CD14-positive monocyte (primary cell): Measurements from ENCODE around the gene PSMB2. TPM values are rescaled to one million over a fixed set of nuclear protein-coding genes. Genes with fewer than 3 reads are reported as not detected.

Source experiments
- DNase-seq, 3 donors: peaks; one replicate each; pipeline ENCODE4 v3.0.0-alpha.2; 2011 to 2022
- H2AFZ ChIP-seq: 2 replicates; pipeline ENCODE4 v1.6.0; 2012; ENCODE audit warnings: mild to moderate bottlenecking, low read depth, low read length, inconsistent platforms; ENCODE audit not compliant: insufficient read depth, poor library complexity, severe bottlenecking
- H3K27ac ChIP-seq, 2 donors: 1 replicate in 1 of 2; 2 replicates in 1 of 2; pipeline ENCODE4 v1.5.1; 2012 to 2013; ENCODE audit warnings: low read length in 2 of 2, control low read depth in 1 of 2, inconsistent platforms in 1 of 2, low read depth in 1 of 2, mild to moderate bottlenecking in 1 of 2
- H3K27me3 ChIP-seq, 2 donors: one replicate each; pipeline versions ENCODE4 v1.6.0 to v1.6.1; 2011 to 2013; ENCODE audit warnings: low read length in 2 of 2; ENCODE audit not compliant: control insufficient read depth in 2 of 2, insufficient read depth in 2 of 2
- H3K36me3 ChIP-seq, 2 donors: replicated peaks in 1 of 2; 1 replicate in 1 of 2; 2 replicates in 1 of 2; pipeline versions ENCODE4 v1.5.1 to v1.6.1; 2012 to 2013; ENCODE audit warnings: low read length in 2 of 2, control low read depth in 1 of 2, inconsistent platforms in 1 of 2, mild to moderate bottlenecking in 1 of 2; ENCODE audit not compliant: insufficient read depth in 2 of 2, control insufficient read depth in 1 of 2
- H3K4me1 ChIP-seq, 2 donors: 1 replicate in 1 of 2; 2 replicates in 1 of 2; pipeline versions ENCODE4 v1.5.1 to v1.6.1; 2012 to 2013; ENCODE audit warnings: low read length in 2 of 2, control low read depth in 1 of 2, inconsistent platforms in 1 of 2, mild to moderate bottlenecking in 1 of 2, moderate library complexity in 1 of 2; ENCODE audit not compliant: insufficient read depth in 2 of 2, control insufficient read depth in 1 of 2
- H3K4me2 ChIP-seq: replicated peaks from 2 replicates; pipeline ENCODE3; 2012; ENCODE audit warnings: low read length, moderate library complexity, mild to moderate bottlenecking; ENCODE audit not compliant: poor library complexity, severe bottlenecking; ENCODE audit errors: extremely low read depth
- H3K4me3 ChIP-seq, 3 experiments: fragments of 200-600 bp in 1 of 3; sonication (generic) in 1 of 3; replicated peaks in 1 of 3; 1 replicate in 2 of 3; 2 replicates in 1 of 3; pipeline ENCODE4 v1.5.1; 2011 to 2013; ENCODE audit warnings: low read length in 3 of 3, mild to moderate bottlenecking in 3 of 3, control low read depth in 2 of 3, low read depth in 2 of 3, inconsistent platforms in 1 of 3, moderate library complexity in 1 of 3
- H3K79me2 ChIP-seq: 2 replicates; pipeline ENCODE4 v1.6.0; 2012; ENCODE audit warnings: mild to moderate bottlenecking, control low read depth, inconsistent platforms, low read length, moderate library complexity; ENCODE audit not compliant: insufficient read depth
- H3K9ac ChIP-seq: 2 replicates; pipeline ENCODE4 v1.6.0; 2017; ENCODE audit warnings: low read length, mild to moderate bottlenecking; ENCODE audit not compliant: insufficient read depth, poor library complexity, severe bottlenecking
- H3K9me3 ChIP-seq, 2 donors: replicated peaks in 1 of 2; 1 replicate in 1 of 2; 2 replicates in 1 of 2; pipeline versions ENCODE4 v1.5.1 to v1.6.1; 2012 to 2013; ENCODE audit warnings: low read length in 2 of 2, control low read depth in 1 of 2; ENCODE audit not compliant: control insufficient read depth in 1 of 2, insufficient read depth in 1 of 2
- H4K20me1 ChIP-seq: 2 replicates; pipeline ENCODE4 v1.6.0; 2012; ENCODE audit warnings: mild to moderate bottlenecking, low read length, control low read depth, moderate library complexity; ENCODE audit not compliant: insufficient read depth
- H3K27ac Mint-ChIP-seq, 7 donors: one replicate each; pipeline ENCODE4 v1.8.0; 2020; ENCODE audit warnings: mild to moderate bottlenecking in 7 of 7, mixed read lengths in 7 of 7, moderate library complexity in 6 of 7, inconsistent platforms in 2 of 7
- H3K27me3 Mint-ChIP-seq, 3 donors: one replicate each; pipeline ENCODE4 v1.8.0; 2021 to 2022; ENCODE audit warnings: low read depth in 3 of 3, mild to moderate bottlenecking in 3 of 3, mixed read lengths in 3 of 3, moderate library complexity in 3 of 3, inconsistent platforms in 1 of 3
- H3K36me3 Mint-ChIP-seq, 2 donors: one replicate each; pipeline ENCODE4 v1.8.0; 2020; ENCODE audit warnings: mixed read lengths in 2 of 2, inconsistent platforms in 1 of 2, mild to moderate bottlenecking in 1 of 2
- H3K4me1 Mint-ChIP-seq: one replicate; pipeline ENCODE4 v1.8.0; 2020; ENCODE audit warnings: mild to moderate bottlenecking, mixed read lengths
- H3K4me3 Mint-ChIP-seq, 2 donors: one replicate each; pipeline ENCODE4 v1.8.0; 2020; ENCODE audit warnings: mild to moderate bottlenecking in 2 of 2, mixed read lengths in 2 of 2, moderate library complexity in 1 of 2
- H3K9me3 Mint-ChIP-seq, 7 donors: one replicate each; pipeline ENCODE4 v1.8.0; 2020 to 2022; ENCODE audit warnings: mixed read lengths in 7 of 7, mild to moderate bottlenecking in 6 of 7, moderate library complexity in 6 of 7, inconsistent platforms in 2 of 7
- WGBS: methylation state at CpG from one replicate; pipeline ENCODE4 v1.1.5; 2013; ENCODE audit warnings: missing lambda C conversion rate; ENCODE audit not compliant: insufficient coverage; 5-methylcytosine and 5-hydroxymethylcytosine counted together
- intact Hi-C, 2 donors: fragments of 100-400 bp; cut with micrococcal nuclease; formaldehyde crosslinking; loops; one replicate each; pipeline versions ENCODE4 v1.15.0 to v1.15.1; 2023
- polyA plus RNA-seq, 3 donors: library from polyadenylated mRNA; depleted of rRNA in 1 of 3; unstranded in 2 of 3; stranded (reverse) in 1 of 3; fragments of 300-500 nt in 2 of 3; fragments of >200 nt in 1 of 3; fragmentation: Illumina TruSeq in 2 of 3; gene quantifications; 1 replicate in 2 of 3; 2 replicates in 1 of 3; pipeline ENCODE4 v1.2.3, GENCODE V29; 2012 to 2021
- TF ChIP-seq, protein P1 (sequence below): fragments of 200-600 bp; IDR thresholded peaks from one replicate; pipeline ENCODE4 v1.8.0; 2022; ENCODE audit warnings: antibody characterized with exemption, mild to moderate bottlenecking

The PSMB2 gene
- polyA plus RNA-seq, 3 donors, result 27.9 to 84.1 (median 78.6) TPM

DNA sequence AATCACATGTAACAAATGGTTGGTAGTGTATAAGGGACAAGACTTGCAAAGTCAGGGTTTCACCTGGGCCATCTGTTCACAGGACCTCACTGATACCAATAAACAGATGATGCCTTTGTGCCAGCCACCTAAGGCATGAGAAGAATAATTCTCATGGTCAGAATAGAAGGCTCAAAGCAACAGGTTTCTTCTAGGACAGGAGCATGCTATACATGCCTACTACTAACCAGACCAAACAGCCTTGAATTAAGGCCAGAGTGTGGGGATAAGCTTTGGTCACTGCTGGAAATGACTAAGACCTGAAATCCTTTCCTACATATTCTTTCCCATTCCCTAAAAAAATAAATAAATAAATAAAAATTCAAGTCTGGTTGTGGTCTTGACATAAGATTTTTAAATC, 17.5 kb downstream of the PSMB2 start:
- intact Hi-C loops, result no loop called here
- H3K79me2 ChIP-seq, result peaks cover 19% of the 10 kb centered on the region
- peaks cover 50 to 67% of the 10 kb centered on the region in 2 donors for H3K36me3 Mint-ChIP-seq

DNA sequence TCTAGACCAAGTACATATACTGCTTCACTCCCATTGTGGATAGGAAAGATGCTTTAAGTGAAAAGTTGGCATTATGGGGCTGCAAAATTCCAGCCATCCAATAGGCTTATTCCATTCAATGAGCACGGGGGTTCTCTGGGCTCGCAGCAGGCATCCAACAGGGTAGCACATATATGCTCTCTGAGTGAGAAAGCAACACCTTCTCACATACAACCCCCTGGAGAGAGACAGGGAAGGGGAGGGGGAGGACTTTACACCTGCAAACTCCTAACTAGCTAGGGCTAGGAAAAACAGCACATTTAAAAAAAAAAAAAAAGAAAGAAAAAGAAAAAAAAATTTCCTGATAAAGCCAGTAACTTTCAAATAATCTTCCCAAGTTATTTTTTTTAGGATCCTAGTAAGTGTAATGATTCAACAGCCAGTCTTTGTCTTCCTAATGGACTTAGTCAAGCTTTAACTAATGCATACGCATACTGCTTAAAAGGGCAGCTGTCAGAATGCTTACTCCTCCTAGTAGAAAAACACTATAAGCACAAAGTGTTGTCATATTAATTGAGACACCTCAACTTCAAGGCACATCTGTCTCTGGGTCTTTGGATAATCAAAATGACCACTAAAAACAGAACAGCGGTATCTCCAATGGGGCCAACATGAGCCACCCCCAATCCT, 18.7 kb downstream of the PSMB2 start:
- Histone ChIP-seq H3K4me2 (no peak overlapping the region), H2AFZ (no peak overlapping the region), H3K79me2 (peaks cover 18% of the 10 kb centered on the region), H3K4me1 (no peaks in the 10 kb centered on the region), H3K36me3 (peaks cover 42 to 90% of the 10 kb centered on the region in 2 donors), H3K9ac (no peak overlapping the region), H3K9me3 (no peaks in the 10 kb centered on the region), H3K27ac (no peak overlapping the region), H4K20me1 (peaks cover 32% of the 10 kb centered on the region), H3K27me3 (no peaks in the 10 kb centered on the region), H3K4me3 (no peak overlapping the region)
- Mint-ChIP-seq H3K9me3 (no peaks in the 10 kb centered on the region), H3K4me3 (no peak overlapping the region), H3K27me3 (no peaks in the 10 kb centered on the region), H3K4me1 (no peaks in the 10 kb centered on the region), H3K27ac (no peak overlapping the region), H3K36me3 (peaks cover 53 to 69% of the 10 kb centered on the region in 2 donors)
- TF ChIP-seq, protein P1, sequence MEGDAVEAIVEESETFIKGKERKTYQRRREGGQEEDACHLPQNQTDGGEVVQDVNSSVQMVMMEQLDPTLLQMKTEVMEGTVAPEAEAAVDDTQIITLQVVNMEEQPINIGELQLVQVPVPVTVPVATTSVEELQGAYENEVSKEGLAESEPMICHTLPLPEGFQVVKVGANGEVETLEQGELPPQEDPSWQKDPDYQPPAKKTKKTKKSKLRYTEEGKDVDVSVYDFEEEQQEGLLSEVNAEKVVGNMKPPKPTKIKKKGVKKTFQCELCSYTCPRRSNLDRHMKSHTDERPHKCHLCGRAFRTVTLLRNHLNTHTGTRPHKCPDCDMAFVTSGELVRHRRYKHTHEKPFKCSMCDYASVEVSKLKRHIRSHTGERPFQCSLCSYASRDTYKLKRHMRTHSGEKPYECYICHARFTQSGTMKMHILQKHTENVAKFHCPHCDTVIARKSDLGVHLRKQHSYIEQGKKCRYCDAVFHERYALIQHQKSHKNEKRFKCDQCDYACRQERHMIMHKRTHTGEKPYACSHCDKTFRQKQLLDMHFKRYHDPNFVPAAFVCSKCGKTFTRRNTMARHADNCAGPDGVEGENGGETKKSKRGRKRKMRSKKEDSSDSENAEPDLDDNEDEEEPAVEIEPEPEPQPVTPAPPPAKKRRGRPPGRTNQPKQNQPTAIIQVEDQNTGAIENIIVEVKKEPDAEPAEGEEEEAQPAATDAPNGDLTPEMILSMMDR, result no peak
- no peak for DNase-seq
- intact Hi-C loops, result no loop called here
- no CpG with 5 or more reads among the region's 4 CpGs for WGBS

More for the DNA sequence above, 17.5 kb downstream of the PSMB2 start:
- Mint-ChIP-seq H3K4me3 (no peak overlapping the region), H3K4me1 (no peaks in the 10 kb centered on the region), H3K27ac (no peak overlapping the region), H3K9me3 (no peaks in the 10 kb centered on the region), H3K27me3 (no peaks in the 10 kb centered on the region)
- Histone ChIP-seq H3K27ac (no peak overlapping the region), H3K27me3 (no peaks in the 10 kb centered on the region), H3K4me2 (no peak overlapping the region), H2AFZ (no peak overlapping the region), H3K9ac (no peak overlapping the region), H3K9me3 (no peaks in the 10 kb centered on the region), H3K4me1 (no peaks in the 10 kb centered on the region), H3K36me3 (peaks cover 37 to 87% of the 10 kb centered on the region in 2 donors), H4K20me1 (peaks cover 23% of the 10 kb centered on the region), H3K4me3 (no peak overlapping the region)
- no peak for DNase-seq
- TF ChIP-seq, protein P1, result no peak
